HG02642 (cell line): Measurements from ENCODE around the gene CAMTA1.
"Not testable (repeated sequence)": the region's sequence is repeated elsewhere in the genome, so short reads cannot be mapped to it uniquely, and the experiment has no call there.

Source experiments
- ATAC-seq: cut with Tn5 transposase; IDR thresholded peaks from one replicate; pipeline ENCODE4 v1.9.1; 2021; ENCODE audit warnings: mild to moderate bottlenecking; ENCODE audit not compliant: unreplicated experiment, poor library complexity

CAMTA1 gene

DNA sequence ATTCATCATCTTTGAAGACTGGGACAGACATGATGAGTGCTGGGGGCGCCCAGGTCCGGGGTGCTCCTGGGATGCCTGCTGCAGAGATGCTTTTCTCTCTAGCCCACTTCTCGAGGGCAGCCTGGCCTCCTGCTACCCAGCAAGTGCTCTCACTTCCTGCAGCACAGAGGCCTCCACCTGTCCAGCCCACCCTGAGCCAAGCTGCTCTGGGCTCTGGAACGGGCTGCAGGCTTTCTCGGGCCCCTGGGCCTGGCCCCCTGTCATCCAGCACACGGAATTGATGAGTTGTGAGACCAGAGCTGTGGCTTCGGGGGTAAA lies 516.4 kb downstream of the CAMTA1 start:
- ATAC-seq = no peak

GRCh38 chr1:7302126-7302525 lies 516.9 kb downstream of the CAMTA1 start:
- ATAC-seq = no peak

GRCh38 chr1:7302873-7303272 lies 517.6 kb downstream of the CAMTA1 start:
- ATAC-seq = no peak

DNA sequence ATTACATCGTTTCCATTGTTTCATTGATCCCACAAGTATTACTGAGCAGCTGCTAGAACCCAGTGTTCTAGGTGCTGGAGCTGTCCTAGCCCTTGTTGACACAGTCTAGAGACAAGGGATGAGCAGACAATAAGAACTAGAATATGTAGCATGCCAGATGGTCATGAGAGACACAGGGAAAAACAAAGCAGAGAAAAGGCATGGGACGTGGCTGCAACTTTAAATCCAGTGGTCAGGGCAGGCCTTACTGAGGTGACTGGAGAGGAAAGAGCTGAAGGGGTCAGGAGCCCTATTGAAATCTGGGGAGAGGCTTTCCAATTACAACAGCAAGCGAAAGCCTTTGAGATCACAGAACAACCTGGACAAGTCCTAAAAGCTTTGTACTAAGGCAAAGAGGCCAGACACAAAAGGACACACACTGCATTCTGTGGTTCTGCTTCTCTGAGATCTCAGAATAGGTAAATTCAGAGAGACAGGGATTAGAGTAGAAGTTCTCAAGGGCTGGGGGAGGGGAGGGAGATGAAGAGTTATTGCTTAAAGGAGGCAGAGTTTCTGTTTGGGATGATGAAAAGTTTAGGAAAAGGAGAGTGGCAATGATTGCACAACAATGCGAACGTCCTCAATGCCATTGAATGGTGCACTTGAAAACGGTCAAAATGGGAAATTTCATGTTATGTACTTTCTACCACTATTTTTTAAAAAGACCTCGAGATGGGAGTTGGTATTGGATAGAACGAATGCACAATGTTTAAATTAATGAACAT lies 518.5 kb downstream of the CAMTA1 start:
- no peak for ATAC-seq

DNA sequence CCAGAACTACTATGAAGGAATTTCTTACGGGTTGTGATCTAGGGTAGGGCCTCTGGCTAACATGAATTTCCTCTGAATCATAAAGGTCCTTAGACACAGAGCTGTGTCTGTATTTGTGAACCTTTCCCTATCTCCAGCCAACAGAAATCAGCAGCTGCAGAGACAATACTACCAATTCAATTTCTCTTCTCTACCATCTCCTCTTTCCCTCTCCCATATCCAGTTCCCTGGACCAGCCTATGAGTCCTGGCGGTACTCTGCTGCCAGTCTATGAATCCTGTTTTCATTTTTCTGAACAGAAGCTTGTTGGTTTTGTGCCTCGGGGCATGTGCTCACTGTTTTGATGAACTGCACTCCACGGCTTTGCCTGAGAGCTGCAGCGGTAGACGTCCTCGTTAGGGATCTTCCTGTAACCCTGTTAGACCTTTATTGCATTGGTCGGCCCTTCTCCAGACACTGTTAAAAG lies 527.9 kb downstream of the CAMTA1 start:
- no peak for ATAC-seq

DNA sequence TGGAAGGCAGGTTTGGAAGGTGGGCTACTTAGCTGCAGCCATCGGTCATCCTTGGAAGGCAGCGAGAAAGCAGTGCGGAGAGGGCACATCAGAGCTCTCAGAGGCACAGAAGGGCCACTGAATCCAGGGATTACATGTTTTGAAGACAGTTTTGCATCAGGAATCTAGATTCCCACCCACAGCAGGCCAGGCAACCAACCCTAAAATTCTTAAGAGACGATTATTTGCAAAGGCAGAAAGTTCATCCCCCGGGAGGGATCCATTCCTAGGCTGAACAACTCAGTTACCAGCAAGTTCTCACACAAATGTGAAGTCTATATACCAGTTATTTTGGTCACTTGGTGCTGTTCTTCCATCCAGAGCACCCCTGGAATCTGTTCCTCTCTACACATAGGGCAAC lies 528.6 kb downstream of the CAMTA1 start:
- no peak for ATAC-seq

DNA sequence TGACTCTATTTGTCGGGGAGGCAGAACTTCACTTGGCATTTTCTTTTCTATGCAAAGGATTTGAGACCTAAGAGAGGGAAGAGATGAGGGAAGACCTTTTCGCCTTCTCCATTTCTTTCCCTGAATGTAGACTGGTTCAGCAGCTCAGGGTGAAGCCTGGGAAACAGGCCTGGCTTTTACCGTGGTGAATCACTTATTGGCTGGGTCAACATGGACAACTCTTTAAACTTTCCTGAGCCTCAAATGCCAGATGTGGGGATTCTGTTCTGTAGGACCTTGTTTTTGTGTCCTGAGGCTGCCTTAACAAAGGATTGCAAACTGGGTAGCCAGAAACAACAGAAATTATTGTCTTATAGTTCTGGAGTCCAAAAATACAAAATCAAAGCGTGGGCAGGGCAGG lies 530.1 kb downstream of the CAMTA1 start:
- ATAC-seq = no peak

DNA sequence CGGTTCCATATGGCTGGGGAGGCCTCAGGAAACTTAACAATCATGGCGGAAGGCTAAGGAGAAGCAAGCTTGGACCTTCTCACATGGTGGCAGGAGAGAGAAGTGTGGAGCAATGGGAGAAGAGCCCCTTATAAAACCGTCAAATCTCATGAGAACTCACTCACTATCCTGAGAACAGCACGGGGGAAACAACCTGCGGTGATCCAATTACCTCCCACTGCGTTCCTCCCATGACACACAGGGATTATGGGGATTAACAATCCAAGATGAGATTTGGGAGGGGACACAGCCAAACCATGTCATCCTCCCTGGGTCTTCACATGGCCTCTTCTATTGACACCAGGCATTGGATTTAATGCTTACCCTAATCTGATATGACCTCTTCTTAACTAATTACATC lies 530.7 kb downstream of the CAMTA1 start:
- ATAC-seq = no peak

DNA sequence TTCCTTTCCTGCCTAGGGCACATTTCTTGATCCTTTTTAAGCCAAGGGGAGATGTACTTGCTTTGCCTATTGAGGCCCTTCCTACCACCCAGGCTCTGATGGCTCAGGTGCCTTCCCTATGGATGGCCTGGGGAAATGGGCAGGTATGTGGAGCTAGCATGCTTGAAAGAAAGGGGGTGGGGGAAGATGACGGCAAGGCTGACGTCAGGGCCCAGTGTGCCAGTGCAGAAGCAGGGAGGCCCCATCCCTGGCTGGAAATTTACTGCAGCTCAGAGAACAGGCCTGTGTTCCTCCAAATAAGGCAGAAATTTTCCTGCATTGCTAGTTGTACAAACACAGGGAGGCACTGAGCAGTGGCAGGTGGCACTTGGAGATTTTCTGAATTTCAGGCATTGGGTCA lies 532.6 kb downstream of the CAMTA1 start:
- no peak for ATAC-seq

DNA sequence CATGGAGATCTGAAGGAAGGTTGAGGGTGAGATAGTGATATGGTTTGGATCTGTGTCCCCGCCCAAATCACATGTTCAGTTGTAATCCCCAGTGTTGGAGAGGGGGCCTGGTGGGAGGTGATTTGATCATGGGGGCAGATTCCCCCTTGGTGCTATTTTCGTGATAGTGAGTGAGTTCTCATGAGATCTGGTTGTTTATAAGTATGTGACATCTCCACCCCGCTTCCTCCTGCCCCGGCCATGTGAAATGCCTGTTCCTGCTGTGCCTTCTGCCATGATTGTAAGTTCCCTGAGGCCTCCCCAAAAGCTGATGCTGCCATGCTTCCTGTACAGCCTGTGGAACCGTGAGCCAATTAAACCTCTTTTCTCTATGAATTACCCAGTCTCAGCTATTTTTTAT lies 533.9 kb downstream of the CAMTA1 start:
- ATAC-seq = no peak

DNA sequence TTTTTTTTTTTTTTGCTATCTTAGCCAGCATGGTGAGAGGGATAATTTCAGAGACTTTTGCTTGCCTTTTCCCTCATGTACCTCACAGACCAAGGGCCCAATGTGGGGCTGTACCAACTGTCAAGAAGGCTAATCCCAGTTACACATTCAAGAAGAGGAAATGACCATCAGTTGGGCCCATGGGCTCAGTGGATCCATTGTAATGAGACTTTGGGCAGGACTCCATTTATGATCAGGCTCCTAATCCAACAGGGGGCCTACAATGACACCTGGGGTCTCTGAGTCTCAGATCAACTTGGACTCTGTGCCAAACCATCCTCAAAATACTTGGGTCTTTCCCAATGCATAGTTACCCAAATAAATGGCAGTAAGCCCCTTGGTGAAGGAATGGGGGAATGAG lies 535.4 kb downstream of the CAMTA1 start:
- ATAC-seq = no peak

DNA sequence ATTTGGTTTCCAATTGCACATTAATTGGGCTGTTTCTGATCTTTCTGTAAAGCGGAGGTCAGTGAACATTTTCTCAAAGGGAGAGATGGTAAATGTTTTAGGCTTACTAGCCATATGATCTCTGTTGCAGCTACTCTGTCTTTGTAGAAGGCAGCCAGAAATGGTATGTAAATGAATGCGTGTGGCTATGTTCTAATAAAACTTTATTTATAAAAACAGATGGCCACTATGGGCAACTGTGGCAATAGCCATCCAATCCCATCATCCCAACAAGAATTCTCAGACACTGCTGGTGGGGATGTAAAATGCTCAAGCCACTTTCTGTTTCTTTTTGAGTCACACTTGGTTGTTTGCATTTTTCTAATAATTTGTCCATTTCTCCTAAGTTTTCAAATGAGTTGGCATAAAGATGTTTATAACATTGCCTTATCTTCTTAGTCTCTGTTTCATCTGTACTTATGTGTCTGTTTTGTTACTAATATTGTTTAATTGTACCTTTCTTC lies 537.1 kb downstream of the CAMTA1 start:
- ATAC-seq = no peak

GRCh38 chr1:7322912-7323311 lies 537.7 kb downstream of the CAMTA1 start:
- ATAC-seq = no peak

DNA sequence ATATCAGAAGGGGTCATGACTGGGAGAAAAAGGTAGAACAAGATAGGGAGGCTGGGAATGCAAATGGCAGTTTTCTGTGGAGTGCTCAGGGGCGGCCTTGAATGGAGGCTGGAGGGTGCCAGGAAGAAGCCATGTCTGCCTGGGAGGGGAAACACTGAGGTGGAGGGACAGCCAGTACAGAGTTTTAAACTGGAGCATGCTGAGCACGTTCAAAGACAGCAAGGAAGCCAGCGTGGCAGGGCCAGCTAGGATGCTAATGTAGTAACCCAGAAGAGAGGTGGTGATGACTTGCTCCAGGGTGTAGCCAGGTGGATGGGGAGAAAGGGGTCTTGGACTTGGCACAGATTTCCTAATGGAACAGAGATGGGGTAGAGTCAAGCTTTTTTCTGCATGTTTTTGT lies 540.0 kb downstream of the CAMTA1 start:
- ATAC-seq = no peak

GRCh38 chr1:7326366-7326765 lies 541.1 kb downstream of the CAMTA1 start:
- ATAC-seq = no peak

DNA sequence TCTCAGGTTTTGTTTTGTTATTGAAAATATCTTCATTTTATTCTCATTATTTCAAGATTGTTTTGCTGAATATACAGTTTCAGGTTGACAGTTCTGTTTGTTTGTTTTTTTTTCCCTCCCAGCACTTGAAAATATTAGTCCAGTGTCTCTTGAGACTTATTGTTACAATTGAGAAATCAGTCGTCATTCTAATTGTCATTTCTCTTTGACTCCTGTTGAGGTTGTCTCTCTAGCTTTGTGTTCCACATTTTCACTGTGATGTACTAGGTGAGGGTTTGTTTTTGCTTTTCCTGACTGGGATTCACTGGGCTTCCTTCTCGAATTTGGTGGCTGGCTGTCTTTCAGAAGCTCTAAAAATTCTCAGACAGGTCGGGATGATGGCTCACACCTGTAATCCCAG lies 542.6 kb downstream of the CAMTA1 start:
- no peak for ATAC-seq

GRCh38 chr1:7329868-7330615 lies 544.8 kb downstream of the CAMTA1 start:
- no peak for ATAC-seq

- ATAC-seq = not testable (repeated sequence)
These were observed 545.5 kb downstream of the CAMTA1 start for GRCh38 chr1:7330726-7331125.

- no peak for ATAC-seq
These were observed 546.8 kb downstream of the CAMTA1 start for GRCh38 chr1:7331926-7332535.

DNA sequence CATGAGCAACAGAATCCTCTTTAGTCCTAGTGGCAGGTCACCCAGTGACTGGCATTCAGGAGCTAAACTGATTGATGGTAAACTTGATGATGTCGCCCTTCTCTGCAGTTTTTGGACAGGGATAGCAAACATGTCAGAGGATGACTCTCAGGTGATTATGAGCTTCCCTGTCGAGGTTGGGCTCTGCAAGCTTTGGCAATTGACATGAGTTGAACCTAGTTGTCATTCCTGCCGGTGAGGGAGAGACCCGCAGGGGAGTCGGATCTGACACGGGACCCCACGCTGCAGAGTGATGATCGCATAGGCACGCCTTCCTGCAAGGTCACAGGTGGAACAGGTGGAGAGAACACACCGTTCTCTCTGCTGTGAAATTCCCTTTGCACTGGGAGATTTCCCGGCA lies 547.8 kb downstream of the CAMTA1 start:
- no peak for ATAC-seq

DNA sequence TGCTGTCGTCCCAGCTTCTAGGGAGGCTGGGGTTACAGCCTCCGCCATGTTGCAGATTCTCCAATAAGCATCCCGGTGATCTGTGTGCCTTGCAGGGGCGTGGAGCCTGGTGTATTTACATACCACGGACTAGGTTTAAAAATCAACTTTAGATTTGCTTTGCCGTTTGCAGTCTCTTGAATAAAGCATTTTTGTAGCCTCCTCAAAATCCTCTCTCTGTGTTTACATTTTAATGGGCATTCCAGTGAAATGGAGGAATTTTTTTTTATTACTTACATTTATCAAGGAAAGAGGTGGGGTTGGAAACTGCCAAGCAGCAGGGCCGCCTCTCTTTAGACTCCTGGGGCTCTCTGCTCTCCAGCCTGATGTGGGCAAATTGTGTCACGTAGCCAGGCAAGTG lies 548.4 kb downstream of the CAMTA1 start:
- no peak for ATAC-seq
